Astrocyte of the cerebellum (primary cell): Measurements from ENCODE around the gene EGLN3.
"Not testable (repeated sequence)": the region's sequence is repeated elsewhere in the genome, so short reads cannot be mapped to it uniquely, and the experiment has no call there.

ENCODE experiments used
- DNase-seq: peaks from one replicate; pipeline ENCODE4 v3.0.0-alpha.2; 2011; ENCODE audit warnings: low read depth
- H3K4me3 ChIP-seq: 2 replicates; pipeline ENCODE4 v1.5.1; 2011; ENCODE audit warnings: mild to moderate bottlenecking, low read depth, low read length, moderate library complexity
- in situ Hi-C: cut with HindIII; loops from 2 replicates; pipeline ENCODE4 v1.10.0; 2017; ENCODE audit warnings: low sequenced_read_pairs
- TF ChIP-seq, protein P1 (sequence below): IDR thresholded peaks from 2 replicates; pipeline ENCODE4 v1.5.1; 2012; ENCODE audit warnings: low read length, low read depth, moderate library complexity, mild to moderate bottlenecking; ENCODE audit errors: missing control alignments

EGLN3 gene

GRCh38 chr14:33963892-33964291 lies 13.0 kb upstream of the EGLN3 start:
- no peak for DNase-seq
- in situ Hi-C loops, result no loop called here
- TF ChIP-seq, protein P1, sequence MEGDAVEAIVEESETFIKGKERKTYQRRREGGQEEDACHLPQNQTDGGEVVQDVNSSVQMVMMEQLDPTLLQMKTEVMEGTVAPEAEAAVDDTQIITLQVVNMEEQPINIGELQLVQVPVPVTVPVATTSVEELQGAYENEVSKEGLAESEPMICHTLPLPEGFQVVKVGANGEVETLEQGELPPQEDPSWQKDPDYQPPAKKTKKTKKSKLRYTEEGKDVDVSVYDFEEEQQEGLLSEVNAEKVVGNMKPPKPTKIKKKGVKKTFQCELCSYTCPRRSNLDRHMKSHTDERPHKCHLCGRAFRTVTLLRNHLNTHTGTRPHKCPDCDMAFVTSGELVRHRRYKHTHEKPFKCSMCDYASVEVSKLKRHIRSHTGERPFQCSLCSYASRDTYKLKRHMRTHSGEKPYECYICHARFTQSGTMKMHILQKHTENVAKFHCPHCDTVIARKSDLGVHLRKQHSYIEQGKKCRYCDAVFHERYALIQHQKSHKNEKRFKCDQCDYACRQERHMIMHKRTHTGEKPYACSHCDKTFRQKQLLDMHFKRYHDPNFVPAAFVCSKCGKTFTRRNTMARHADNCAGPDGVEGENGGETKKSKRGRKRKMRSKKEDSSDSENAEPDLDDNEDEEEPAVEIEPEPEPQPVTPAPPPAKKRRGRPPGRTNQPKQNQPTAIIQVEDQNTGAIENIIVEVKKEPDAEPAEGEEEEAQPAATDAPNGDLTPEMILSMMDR, result no peak
- H3K4me3 ChIP-seq, result no peak overlapping the region

DNA sequence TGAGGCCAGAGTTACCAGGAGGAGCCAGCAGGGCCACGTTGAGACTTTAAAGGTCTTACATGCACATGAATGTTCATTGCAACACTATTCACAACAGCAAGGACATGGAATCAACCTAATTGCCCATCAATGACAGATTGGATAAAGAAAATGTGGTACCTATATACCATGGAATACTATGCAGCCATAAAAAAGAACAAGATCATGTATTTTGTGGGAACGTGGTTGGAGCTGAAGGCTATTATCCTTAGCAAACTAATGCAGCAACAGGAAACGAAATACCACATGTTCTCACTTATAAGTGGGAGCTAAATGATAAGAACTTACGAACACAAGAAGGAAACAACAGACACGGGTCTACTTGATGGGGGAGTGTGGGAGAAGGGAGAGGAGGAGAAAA lies 11.6 kb upstream of the EGLN3 start:
- DNase-seq, in situ Hi-C loops, H3K4me3 ChIP-seq: not testable (repeated sequence)

DNA sequence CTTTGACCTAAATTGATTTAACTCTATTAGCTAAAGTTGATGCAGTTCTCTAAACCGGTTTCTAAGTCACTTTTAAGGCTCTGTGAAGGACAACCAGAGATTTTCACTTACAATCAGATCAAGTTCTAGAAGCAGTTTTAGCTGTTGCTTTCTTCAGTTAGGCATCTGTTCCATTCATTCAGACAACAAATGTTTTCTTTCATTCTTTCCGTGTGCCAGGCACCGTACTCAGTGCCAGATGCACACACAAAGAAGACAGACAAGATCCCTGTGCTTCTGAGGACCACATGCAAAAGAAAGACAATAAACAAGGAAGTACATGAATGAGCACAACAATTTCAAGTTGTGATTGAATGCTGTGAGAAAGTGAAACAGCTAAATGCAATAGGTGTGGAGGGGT lies 11.1 kb upstream of the EGLN3 start:
- H3K4me3 ChIP-seq, result no peak overlapping the region
- in situ Hi-C loops, result no loop called here
- TF ChIP-seq, protein P1, result no peak
- no peak for DNase-seq

- in situ Hi-C loops, result no loop called here
These were observed 8.8 kb upstream of the EGLN3 start for GRCh38 chr14:33959692-33960151.

DNA sequence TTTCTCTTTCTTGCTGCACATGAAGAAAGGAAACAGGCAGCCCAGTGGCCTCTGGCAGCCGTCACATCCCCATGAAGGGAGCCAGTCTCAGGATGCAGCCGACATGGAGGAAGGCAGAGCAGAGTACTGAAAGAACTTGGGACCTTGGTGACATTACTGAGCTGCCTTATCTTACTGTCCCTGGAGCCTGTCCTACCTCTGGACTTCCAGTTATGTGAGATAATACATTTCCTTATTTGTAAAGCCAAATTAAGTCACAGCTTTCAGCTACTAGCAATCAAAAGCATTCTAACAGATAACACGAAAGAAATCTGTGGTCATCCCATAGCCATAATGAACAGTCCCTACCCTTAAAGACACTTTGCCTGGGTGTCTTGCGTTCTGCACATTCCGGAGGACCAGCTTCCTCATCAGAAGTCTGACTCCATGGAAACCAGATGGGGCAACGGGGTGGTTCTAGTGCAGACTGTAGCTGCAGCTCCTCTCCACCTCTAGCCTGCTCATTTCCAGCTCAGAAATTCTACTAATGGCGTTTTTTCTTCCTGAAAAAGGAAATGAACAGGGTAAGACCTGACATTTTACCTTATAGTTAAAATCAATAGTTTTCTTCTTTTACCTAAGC lies 7.8 kb upstream of the EGLN3 start:
- H3K4me3 ChIP-seq, result no peak overlapping the region
- in situ Hi-C loops, result no loop called here
- TF ChIP-seq, protein P1, result no peak
- DNase-seq, result no peak

More at GRCh38 chr14:33959692-33960151, 8.8 kb upstream of the EGLN3 start:
- DNase-seq, result no peak
- no peak overlapping the region for H3K4me3 ChIP-seq
- TF ChIP-seq, protein P1, result no peak

- TF ChIP-seq, protein P1, result no peak
- no peak overlapping the region for H3K4me3 ChIP-seq
- DNase-seq, result no peak
- in situ Hi-C loops, result no loop called here
These were observed 7.1 kb upstream of the EGLN3 start for GRCh38 chr14:33957993-33958392.

- in situ Hi-C loops, result no loop called here
- TF ChIP-seq, protein P1, result no peak
These were observed 6.4 kb upstream of the EGLN3 start for GRCh38 chr14:33957299-33957698.

More at GRCh38 chr14:33957299-33957698, 6.4 kb upstream of the EGLN3 start:
- no peak for DNase-seq
- no peak overlapping the region for H3K4me3 ChIP-seq
